Muscle layer of colon (tissue), 2 donors: ENCODE data around the gene ADIPOR2.

ENCODE experiments used
- H3K27ac ChIP-seq: one replicate; pipeline ENCODE4 v1.7.0; 2013; ENCODE audit warnings: low read depth, mild to moderate bottlenecking, low read length, moderate library complexity
- H3K27me3 ChIP-seq, 2 donors: one replicate each; pipeline ENCODE4 v1.7.0; 2013; ENCODE audit warnings: low read length in 2 of 2, mild to moderate bottlenecking in 2 of 2; ENCODE audit not compliant: insufficient read depth in 2 of 2, control insufficient read depth in 1 of 2
- H3K36me3 ChIP-seq: one replicate; pipeline ENCODE4 v1.7.0; 2013; ENCODE audit warnings: mild to moderate bottlenecking, low read length; ENCODE audit not compliant: insufficient read depth
- H3K4me1 ChIP-seq: one replicate; pipeline ENCODE4 v1.7.0; 2013; ENCODE audit warnings: mild to moderate bottlenecking, low read length; ENCODE audit not compliant: insufficient read depth
- H3K4me3 ChIP-seq, 2 donors: one replicate each; pipeline ENCODE4 v1.7.0; 2013; ENCODE audit warnings: low read length in 2 of 2, low read depth in 1 of 2, mild to moderate bottlenecking in 1 of 2, moderate library complexity in 1 of 2
- H3K9ac ChIP-seq: one replicate; pipeline ENCODE4 v1.7.0; 2013; ENCODE audit warnings: low read length
- H3K9me3 ChIP-seq: one replicate; pipeline ENCODE4 v1.7.0; 2013; ENCODE audit warnings: mild to moderate bottlenecking, low read length
- donor health status: abdominal sarcoma.
- donor health status: Adenocarcinoma of cecum.

Gene ADIPOR2

DNA sequence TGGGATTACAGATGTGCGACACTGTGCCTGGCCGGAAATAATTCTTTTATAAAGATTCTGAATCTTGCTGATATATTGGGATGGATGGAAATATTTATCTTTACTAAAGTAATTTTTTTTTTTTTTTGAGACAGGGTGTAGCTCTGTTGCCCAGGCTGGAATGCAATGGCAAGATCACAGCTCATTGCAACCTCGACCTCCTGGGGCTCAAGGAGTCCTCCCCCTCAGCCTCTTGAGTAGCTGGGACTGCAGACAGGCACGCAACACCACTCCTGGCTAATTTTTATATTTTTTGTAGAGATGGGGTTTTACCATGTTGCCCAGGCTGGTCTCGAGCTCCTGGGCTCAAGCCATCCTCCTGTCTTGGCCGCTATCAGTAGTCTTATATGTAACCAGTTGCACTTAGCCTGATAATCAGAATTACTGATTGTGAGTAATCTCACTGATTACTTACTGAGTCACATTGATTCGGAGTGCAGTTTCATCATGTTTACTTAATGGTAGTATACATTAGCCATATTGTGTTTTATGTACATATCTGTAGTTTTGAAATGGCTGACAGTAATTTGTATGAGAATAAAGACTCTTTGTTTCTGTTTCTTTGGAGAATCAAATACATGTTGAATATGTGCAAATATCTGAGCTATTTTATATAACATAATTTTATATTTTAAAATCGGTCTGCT, 79.1 kb downstream of the ADIPOR2 start:
- Histone ChIP-seq H3K4me3 (no peak overlapping the region), H3K9ac (no peak overlapping the region), H3K36me3 (peaks cover 8% of the 10 kb centered on the region), H3K27ac (no peak overlapping the region), H3K9me3 (no peaks in the 10 kb centered on the region), H3K4me1 (no peaks in the 10 kb centered on the region), H3K27me3 (no peaks in the 10 kb centered on the region)

DNA sequence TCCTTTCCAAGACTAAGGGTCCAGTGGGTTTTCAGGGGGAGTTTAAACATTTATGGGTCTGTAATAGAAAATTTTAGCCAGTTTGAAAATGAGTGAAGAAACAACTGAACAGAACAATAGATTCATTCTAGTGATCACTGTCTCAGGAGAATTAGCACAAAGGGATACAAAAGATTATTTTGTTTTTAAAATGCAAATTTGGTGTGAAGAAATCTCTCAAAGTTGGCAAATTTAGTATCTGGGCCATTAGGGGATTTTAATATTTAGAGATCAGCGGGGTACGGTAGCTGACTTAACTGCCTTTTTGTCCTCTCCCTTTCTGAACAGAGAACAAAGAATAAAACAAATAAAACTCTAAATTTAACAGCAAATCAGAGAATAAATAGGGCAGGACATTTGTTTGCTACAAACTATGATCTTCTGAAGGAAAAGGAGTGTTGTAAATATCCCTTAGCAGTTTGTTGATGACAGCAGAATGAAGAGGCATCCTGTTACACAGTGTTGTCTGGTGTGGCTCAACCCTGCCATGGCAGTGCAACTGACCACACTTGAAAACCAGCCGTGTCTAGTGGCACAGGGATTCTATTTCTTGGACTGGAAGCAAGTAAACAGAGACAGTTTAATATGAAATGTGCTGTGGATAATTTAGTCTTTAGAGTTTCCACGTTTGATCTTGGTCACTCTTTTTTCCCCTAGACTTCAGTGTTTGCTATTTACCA, 83.2 kb downstream of the ADIPOR2 start:
- Histone ChIP-seq H3K4me3 (no peak overlapping the region), H3K36me3 (peaks cover 8% of the 10 kb centered on the region), H3K27ac (no peak overlapping the region), H3K9ac (no peak overlapping the region), H3K27me3 (no peaks in the 10 kb centered on the region), H3K4me1 (no peaks in the 10 kb centered on the region), H3K9me3 (no peaks in the 10 kb centered on the region)

DNA sequence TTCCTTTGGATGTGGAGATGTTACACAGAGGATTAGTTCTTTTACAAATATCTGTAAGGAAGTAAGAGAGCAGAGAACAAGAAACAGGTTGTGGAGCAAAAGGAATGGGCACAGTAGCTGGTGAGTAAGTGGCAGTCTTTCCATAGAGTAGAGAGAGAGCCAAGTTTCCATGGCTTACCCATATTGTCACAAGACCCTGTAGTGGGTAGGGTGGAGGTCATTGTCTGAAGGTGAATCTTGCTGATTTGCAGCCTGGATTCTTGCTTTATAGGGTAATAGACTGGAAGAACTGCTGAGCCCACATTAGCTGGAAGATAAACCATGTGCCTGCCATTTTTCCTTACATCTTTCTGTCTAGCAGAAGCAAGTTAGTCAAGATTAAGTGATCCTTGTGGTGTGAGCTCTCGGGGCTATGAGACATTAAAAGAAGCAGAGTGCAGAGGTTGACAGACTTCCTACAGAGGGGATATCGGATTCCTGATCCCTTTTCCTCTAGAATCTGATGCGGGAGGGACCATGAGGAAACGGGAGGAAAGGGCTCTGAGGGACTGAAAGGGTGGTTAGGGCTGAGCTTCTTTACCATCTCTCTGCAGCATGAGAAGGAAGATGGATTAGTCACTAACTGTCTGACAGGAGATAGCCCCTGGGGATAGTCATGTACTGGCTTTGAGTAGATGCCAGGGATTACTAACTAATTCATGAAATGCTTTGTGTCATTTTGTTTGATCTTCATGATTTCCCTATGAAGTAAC, 85.5 kb downstream of the ADIPOR2 start:
- H3K27me3 ChIP-seq: no peaks in the 10 kb centered on the region
- peaks cover 14% of the 10 kb centered on the region for H3K36me3 ChIP-seq
- H3K4me3 ChIP-seq: no peak overlapping the region
- no peak overlapping the region for H3K9ac ChIP-seq
- H3K9me3 ChIP-seq: no peaks in the 10 kb centered on the region
- no peak overlapping the region for H3K27ac ChIP-seq
- H3K4me1 ChIP-seq: peaks cover 7% of the 10 kb centered on the region

DNA sequence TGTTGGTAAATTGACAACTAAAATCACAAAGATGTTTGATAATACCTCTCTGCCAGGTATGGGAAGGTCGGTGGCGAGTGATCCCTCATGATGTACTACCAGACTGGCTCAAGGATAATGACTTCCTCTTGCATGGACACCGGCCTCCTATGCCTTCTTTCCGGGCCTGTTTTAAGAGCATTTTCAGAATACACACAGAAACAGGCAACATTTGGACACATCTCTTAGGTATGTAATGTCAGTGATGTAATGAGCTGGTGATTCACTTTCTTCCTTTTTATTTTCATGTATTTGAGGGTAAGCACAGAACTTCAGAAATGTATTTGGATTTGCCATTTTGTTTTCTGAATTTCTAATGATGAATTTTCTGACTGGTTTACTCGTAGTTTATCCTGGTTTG, 86.9 kb downstream of the ADIPOR2 start:
- H3K27me3 ChIP-seq: no peaks in the 10 kb centered on the region
- no peak overlapping the region for H3K27ac ChIP-seq
- H3K4me3 ChIP-seq: no peak overlapping the region
- peaks cover 23% of the 10 kb centered on the region for H3K36me3 ChIP-seq
- peaks cover 7% of the 10 kb centered on the region for H3K4me1 ChIP-seq
- H3K9me3 ChIP-seq: no peaks in the 10 kb centered on the region
- H3K9ac ChIP-seq: no peak overlapping the region

DNA sequence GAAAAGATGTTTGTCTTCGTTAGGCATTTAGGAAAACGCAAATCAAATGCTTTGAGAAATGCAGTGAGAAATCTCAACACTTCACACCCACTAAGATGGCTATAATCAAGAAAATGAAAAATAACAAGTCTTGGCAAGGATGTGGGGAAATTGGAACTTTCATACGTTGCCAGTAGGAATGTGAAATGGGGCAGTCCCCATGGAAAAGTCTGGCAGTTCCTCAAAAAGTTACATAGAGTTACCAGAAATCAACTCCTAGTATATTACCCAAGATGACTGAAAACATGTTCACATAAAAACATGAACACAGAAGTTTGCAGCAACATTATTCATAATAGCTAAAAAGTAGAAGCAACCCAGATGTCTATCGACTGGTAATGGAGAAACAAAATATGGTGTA, 88.0 kb downstream of the ADIPOR2 start:
- no peak overlapping the region for H3K9ac ChIP-seq
- no peaks in the 10 kb centered on the region for H3K27me3 ChIP-seq
- no peaks in the 10 kb centered on the region for H3K9me3 ChIP-seq
- H3K27ac ChIP-seq: no peak overlapping the region
- H3K4me1 ChIP-seq: peaks cover 7% of the 10 kb centered on the region
- H3K4me3 ChIP-seq: no peak overlapping the region
- peaks cover 26% of the 10 kb centered on the region for H3K36me3 ChIP-seq

DNA sequence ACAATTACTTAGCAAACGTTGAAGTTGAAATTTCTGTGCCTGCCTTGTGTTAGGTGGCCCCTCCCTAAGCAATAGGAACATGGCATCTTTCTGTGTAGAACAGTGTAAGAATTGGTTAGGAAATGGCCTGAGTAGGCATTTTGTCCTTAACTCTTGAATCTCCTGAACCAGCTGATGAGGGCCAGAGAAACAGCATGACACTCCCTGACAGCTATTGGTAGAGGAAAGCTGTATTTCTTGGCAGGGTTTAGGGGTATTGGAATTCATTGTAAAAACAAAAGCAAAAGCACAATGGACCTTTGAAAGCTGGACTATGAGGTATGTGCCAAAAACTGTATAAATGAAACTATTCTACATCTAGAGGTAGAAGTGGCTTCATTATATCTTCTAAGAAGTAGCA, 88.9 kb downstream of the ADIPOR2 start:
- Histone ChIP-seq H3K9me3 (no peaks in the 10 kb centered on the region), H3K36me3 (peaks cover 30% of the 10 kb centered on the region), H3K27ac (no peak overlapping the region), H3K27me3 (no peaks in the 10 kb centered on the region), H3K4me3 (no peak overlapping the region), H3K9ac (no peak overlapping the region), H3K4me1 (peaks cover 7% of the 10 kb centered on the region)

DNA sequence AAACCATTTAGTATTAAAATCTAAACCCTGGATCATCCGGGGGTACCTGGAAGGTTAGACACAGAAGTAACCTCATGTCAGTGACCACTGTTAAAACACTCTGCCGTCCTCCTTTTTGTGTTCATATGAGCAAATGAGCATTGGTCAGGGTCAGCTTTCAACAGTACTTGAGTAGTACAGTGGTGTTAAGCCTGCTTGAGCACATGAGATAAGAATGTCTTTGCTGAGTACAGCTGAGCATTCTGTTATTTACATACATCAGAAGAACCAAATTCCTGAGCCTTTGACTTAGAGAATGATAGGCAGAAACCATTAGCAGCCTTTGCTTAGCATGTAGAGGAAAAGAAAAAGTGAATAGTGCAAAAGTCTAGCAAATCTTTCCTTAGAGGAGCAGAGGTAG, 90.9 kb downstream of the ADIPOR2 start:
- Histone ChIP-seq H3K9ac (no peak overlapping the region), H3K4me3 (no peak overlapping the region), H3K4me1 (peaks cover 7% of the 10 kb centered on the region), H3K27me3 (no peaks in the 10 kb centered on the region), H3K9me3 (no peaks in the 10 kb centered on the region), H3K36me3 (peaks cover 37% of the 10 kb centered on the region), H3K27ac (no peak overlapping the region)

DNA sequence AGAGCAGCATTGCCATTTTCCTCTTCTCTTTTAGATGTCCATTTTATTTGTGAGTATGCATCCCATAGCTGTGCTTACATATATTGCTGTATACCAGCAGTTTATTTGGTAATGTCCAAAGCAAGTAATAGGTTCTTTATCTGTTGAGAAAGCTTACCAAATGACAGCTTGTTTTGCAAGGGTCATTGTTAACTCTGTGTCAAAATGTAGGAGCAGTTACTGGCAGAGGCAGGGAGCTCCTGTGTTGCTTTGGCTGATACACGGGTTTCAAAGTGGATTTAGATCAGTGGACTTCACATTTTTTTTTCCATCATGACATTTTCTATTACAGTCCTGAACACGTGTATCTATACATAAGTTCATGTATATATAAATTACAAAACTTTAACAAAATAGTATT, 91.3 kb downstream of the ADIPOR2 start:
- Histone ChIP-seq H3K9ac (no peak overlapping the region), H3K4me3 (no peak overlapping the region), H3K9me3 (no peaks in the 10 kb centered on the region), H3K27ac (no peak overlapping the region), H3K27me3 (no peaks in the 10 kb centered on the region), H3K36me3 (peaks cover 37% of the 10 kb centered on the region), H3K4me1 (peaks cover 7% of the 10 kb centered on the region)

DNA sequence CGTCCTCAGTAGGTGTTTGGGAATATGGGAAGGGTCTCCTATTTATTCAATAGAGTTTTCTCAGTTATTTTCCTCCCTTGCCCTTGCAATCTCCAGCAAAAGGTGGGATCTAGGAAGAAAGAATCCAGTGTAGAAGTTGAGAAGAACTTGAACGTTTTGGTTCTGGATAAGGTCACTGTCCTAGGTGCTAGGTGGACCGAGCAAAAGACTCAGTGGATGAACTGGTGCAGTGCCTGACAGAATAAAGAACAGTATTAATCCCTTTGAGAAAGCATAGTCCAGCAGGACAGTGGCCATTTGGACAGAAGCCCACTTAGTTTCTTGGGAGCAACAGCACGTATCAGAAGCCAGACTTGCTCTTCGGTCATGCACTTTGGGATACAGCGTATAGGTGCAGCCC, 96.8 kb downstream of the ADIPOR2 start:
- Histone ChIP-seq H3K36me3 (peaks cover 18% of the 10 kb centered on the region), H3K4me3 (no peak overlapping the region), H3K9ac (no peak overlapping the region)

DNA sequence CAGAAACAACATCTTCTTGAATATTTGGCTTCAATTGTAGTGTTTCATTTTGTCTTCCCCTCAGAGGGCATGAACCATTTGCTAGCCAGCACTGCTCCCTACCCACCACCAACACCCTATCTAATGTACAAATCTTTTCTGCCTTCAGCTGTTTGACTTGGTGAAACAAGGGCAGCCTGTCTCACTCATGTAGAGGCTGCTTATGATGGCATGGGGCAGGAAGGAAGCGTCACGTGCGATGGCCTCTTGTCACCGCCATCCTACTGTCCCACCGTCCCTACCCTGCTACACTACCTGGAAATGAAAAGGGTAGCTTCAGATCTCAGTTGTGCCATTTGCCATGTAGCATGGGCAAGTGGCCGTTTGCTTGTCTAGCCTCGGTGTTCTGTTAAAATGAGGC, 99.6 kb downstream of the ADIPOR2 start:
- no peak overlapping the region for H3K9ac ChIP-seq

More for the DNA sequence above, 96.8 kb downstream of the ADIPOR2 start:
- no peak overlapping the region for H3K27ac ChIP-seq
- no peaks in the 10 kb centered on the region for H3K9me3 ChIP-seq
- H3K27me3 ChIP-seq: no peaks in the 10 kb centered on the region
- H3K4me1 ChIP-seq: no peaks in the 10 kb centered on the region

DNA sequence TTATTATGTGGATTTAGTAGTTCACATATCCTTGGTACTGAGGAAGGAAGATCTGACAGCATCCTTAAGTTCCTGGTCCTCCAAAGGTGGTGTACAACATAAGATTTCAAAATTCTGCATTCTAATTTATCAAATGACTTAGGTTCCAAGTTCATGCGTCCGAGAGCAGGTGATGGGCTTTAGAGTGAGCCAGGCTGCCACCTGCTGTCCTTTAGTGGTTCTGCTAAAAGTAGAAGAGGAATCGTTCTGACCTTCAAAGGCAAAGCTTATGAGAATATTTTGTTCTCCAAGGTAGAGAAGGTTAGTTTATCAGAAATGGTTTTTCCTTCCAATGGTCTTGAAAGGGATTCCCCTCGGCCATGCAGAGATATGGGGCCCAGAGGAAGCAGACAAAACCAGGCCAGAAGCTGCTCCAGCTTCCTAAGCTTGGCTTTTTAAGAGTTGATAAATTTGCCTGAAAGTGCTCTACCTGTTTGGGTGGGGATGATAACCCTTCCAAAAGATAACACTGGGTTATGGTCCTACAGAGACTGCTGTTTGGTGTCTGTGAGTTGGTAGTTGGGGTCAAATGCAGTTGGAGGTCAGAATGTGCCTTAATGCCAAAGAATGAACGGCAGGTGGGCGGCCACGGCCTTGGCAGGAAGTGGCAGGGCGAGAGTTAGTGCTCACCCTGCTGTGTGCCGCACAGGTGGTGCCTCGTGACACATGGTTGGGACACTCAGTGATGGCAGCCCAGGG, 100.4 kb downstream of the ADIPOR2 start:
- H3K27me3 ChIP-seq: no peaks in the 10 kb centered on the region
- H3K27ac ChIP-seq: no peak overlapping the region
- H3K9me3 ChIP-seq: no peaks in the 10 kb centered on the region
- H3K9ac ChIP-seq: no peak overlapping the region
- no peak overlapping the region for H3K4me3 ChIP-seq
- H3K36me3 ChIP-seq: no peaks in the 10 kb centered on the region
- H3K4me1 ChIP-seq: peaks cover 13% of the 10 kb centered on the region

More for the DNA sequence above, 99.6 kb downstream of the ADIPOR2 start:
- Histone ChIP-seq H3K4me3 (no peak overlapping the region), H3K27ac (no peak overlapping the region), H3K9me3 (no peaks in the 10 kb centered on the region), H3K4me1 (peaks cover 8% of the 10 kb centered on the region), H3K27me3 (no peaks in the 10 kb centered on the region), H3K36me3 (peaks cover 6% of the 10 kb centered on the region)
